ENCODE data around the gene CLPTM1L.

The CLPTM1L gene

DNA sequence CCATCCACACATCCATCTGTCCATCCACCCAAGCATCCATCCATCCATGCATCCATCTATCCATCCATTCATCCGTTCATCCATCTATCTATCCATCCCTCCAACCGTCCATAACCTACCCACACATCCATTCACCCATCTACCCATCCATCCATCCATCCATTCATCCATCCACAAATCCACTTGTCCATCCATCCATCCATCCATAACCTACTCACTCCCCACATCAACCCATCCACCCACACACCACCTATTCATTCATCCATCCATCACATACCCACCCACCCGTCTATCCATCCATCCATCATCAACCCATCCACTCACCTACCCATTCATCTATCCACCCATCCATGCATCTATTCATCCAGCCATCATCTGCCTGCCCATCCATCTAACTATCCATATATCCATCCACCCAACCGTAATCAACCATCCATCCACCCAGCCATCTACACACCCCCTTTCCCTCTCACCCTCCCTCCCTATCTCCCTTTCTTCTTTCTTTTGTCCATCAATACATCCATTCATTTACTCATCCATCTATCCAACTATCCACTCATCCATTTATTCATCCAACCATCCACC, 43.6 kb upstream of the CLPTM1L start:
- H3K36me3 ChIP-seq (replicated peaks in 1 of 2; ENCODE audit: control insufficient read depth in 2 of 2, insufficient read depth in 2 of 2, low read length in 2 of 2) = peaks cover 0 to 2% of the 10 kb centered on the region in 2 donors
- no peak overlapping the region for H2BK12ac ChIP-seq (ENCODE audit: low read length)
- no peak overlapping the region for H2BK15ac ChIP-seq (ENCODE audit: low read length)
- no peak overlapping the region for H3K27ac ChIP-seq (replicated peaks; ENCODE audit: low read length)
- H2BK120ac ChIP-seq (ENCODE audit: low read depth, low read length) = no peak overlapping the region
- peak overlapping the region in 1 of 2 donors; percentile 27 for H3K4me3 ChIP-seq (ENCODE audit: low read length in 2 of 2)
- no peak overlapping the region for H4K91ac ChIP-seq (ENCODE audit: low read depth, low read length, poor library complexity)
- H3K4me1 ChIP-seq (ENCODE audit: control insufficient read depth in 2 of 2, insufficient read depth in 1 of 2, low read depth in 1 of 2, low read length in 2 of 2) = peaks cover 6 to 10% of the 10 kb centered on the region in 2 donors
- H3K9me3 ChIP-seq (replicated peaks in 1 of 2; ENCODE audit: control insufficient read depth in 2 of 2, insufficient read depth in 1 of 2, low read depth in 1 of 2, low read length in 2 of 2) = no peaks in the 10 kb centered on the region
- no peak overlapping the region for H3K18ac ChIP-seq (ENCODE audit: low read length)
- H3K27me3 ChIP-seq (ENCODE audit: control insufficient read depth in 3 of 3, insufficient read depth in 3 of 3, low read depth in 1 of 3, low read length in 3 of 3) = peaks cover 11 to 81% (median 46%) of the 10 kb centered on the region in 3 experiments
- no peak overlapping the region for H3K14ac ChIP-seq (ENCODE audit: low read length)
- H3K23ac ChIP-seq (ENCODE audit: low read depth, low read length, poor library complexity) = no peak overlapping the region
- no peak overlapping the region for H3K4me2 ChIP-seq (ENCODE audit: insufficient read depth, low read length, poor library complexity, severe bottlenecking)
- no peak overlapping the region for H2BK5ac ChIP-seq (ENCODE audit: low read length)
- H3K79me1 ChIP-seq (ENCODE audit: low read depth, low read length) = no peaks in the 10 kb centered on the region
- H3K9ac ChIP-seq (ENCODE audit: low read depth, low read length, poor library complexity) = no peak overlapping the region
- no peak overlapping the region for H3K4ac ChIP-seq (ENCODE audit: low read length)
- no peak overlapping the region for H2AK5ac ChIP-seq (ENCODE audit: low read depth, low read length)
- H2AFZ ChIP-seq (ENCODE audit: low read length) = no peak overlapping the region
- no peak for DNase-seq (ENCODE audit: low spot score)
- 100% methylated on average over 2 to 3 of the region's 4 CpGs for WGBS, 2 donors (ENCODE audit: extremely low coverage in 2 of 2, insufficient read length in 2 of 2, insufficient replicate concordance in 1 of 2)
- H4K8ac ChIP-seq (ENCODE audit: low read depth, low read length) = no peak overlapping the region

DNA sequence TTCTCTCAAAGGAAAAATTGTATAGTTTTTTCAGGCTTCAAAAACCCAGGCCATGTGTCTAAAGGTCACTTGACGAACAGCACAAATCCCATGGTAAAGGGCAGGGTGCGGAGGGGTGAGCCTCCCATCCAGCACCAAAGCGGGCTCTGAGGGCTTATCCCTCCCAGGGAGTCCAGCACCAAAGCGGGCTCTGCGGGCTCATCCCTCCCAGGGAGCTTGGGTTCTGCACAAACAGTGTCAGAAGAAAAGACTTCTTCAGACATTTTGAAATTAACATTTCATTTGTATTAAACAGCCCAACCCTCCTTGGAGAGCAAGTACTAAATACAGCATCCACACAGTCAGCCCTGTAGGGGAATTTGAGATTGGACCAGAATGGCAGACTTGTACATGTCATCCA, 43.0 kb upstream of the CLPTM1L start:
- Histone ChIP-seq H3K4me1 (ENCODE audit: control insufficient read depth in 2 of 2, insufficient read depth in 1 of 2, low read depth in 1 of 2, low read length in 2 of 2) (peaks cover 6 to 10% of the 10 kb centered on the region in 2 donors), H3K9ac (ENCODE audit: low read depth, low read length, poor library complexity) (no peak overlapping the region), H4K91ac (ENCODE audit: low read depth, low read length, poor library complexity) (no peak overlapping the region), H3K79me1 (ENCODE audit: low read depth, low read length) (no peaks in the 10 kb centered on the region), H2BK15ac (ENCODE audit: low read length) (no peak overlapping the region), H3K4me2 (ENCODE audit: insufficient read depth, low read length, poor library complexity, severe bottlenecking) (no peak overlapping the region), H2AK5ac (ENCODE audit: low read depth, low read length) (no peak overlapping the region), H3K23ac (ENCODE audit: low read depth, low read length, poor library complexity) (no peak overlapping the region), H3K4ac (ENCODE audit: low read length) (no peak overlapping the region), H2BK120ac (ENCODE audit: low read depth, low read length) (no peak overlapping the region), H3K18ac (ENCODE audit: low read length) (no peak overlapping the region), H2BK12ac (ENCODE audit: low read length) (no peak overlapping the region), H2AFZ (ENCODE audit: low read length) (no peak overlapping the region), H3K14ac (ENCODE audit: low read length) (no peak overlapping the region), H4K8ac (ENCODE audit: low read depth, low read length) (no peak overlapping the region), H3K27me3 (ENCODE audit: control insufficient read depth in 3 of 3, insufficient read depth in 3 of 3, low read depth in 1 of 3, low read length in 3 of 3) (peaks cover 11 to 81% (median 49%) of the 10 kb centered on the region in 3 experiments), H3K9me3 (replicated peaks in 1 of 2; ENCODE audit: control insufficient read depth in 2 of 2, insufficient read depth in 1 of 2, low read depth in 1 of 2, low read length in 2 of 2) (no peaks in the 10 kb centered on the region), H2BK5ac (ENCODE audit: low read length) (no peak overlapping the region), H3K4me3 (ENCODE audit: low read length in 2 of 2) (no peak overlapping the region), H3K27ac (replicated peaks; ENCODE audit: low read length) (no peak overlapping the region), H3K36me3 (replicated peaks in 1 of 2; ENCODE audit: control insufficient read depth in 2 of 2, insufficient read depth in 2 of 2, low read length in 2 of 2) (peaks cover 0 to 2% of the 10 kb centered on the region in 2 donors)
- WGBS, 2 donors (ENCODE audit: extremely low coverage in 2 of 2, insufficient read length in 2 of 2, insufficient replicate concordance in 1 of 2) = no CpG with 5 or more reads among the region's 5 CpGs
- no peak for DNase-seq (ENCODE audit: low spot score)

DNA sequence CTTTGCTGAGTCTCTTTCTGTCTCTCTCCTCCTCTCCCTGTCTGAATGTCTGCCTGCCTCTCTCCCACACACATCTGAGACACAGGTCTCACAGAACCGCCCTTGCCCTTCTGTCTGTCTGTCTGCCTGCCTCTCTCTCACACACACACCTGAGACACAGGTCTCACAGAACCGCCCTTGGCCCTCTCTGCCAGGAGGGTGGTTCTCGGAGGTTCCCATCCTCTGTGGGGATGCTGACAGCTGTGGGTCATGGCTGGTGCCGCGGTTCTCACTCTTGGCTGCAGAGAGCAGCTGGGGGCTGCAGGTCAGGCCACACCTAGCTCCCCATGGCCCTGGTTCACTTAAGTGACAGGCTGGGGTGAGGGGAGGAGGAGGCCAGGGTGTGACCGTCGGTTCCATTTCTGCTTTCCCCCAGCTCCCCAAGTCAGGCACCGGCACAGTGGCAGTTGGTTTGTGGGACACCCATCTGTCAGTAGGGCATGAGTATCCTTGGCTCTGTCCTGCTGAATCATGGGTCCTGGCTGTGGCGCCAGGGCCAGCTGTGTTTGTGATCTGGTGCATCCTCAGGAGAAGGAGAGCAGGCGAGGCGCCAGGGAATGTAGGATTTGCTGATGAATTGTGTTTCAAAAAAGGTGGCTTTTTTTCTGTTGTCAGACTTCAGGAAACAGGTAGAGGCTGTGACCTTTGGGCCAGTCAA, 42.3 kb upstream of the CLPTM1L start:
- Histone ChIP-seq H3K79me1 (ENCODE audit: low read depth, low read length) (no peaks in the 10 kb centered on the region), H3K27ac (replicated peaks; ENCODE audit: low read length) (no peak overlapping the region), H3K27me3 (ENCODE audit: control insufficient read depth in 3 of 3, insufficient read depth in 3 of 3, low read depth in 1 of 3, low read length in 3 of 3) (peaks cover 11 to 79% (median 49%) of the 10 kb centered on the region in 3 experiments), H3K9me3 (replicated peaks in 1 of 2; ENCODE audit: control insufficient read depth in 2 of 2, insufficient read depth in 1 of 2, low read depth in 1 of 2, low read length in 2 of 2) (no peaks in the 10 kb centered on the region), H3K4me1 (ENCODE audit: control insufficient read depth in 2 of 2, insufficient read depth in 1 of 2, low read depth in 1 of 2, low read length in 2 of 2) (peaks cover 6 to 10% of the 10 kb centered on the region in 2 donors), H4K8ac (ENCODE audit: low read depth, low read length) (no peak overlapping the region), H3K4me2 (ENCODE audit: insufficient read depth, low read length, poor library complexity, severe bottlenecking) (no peak overlapping the region), H3K18ac (ENCODE audit: low read length) (peak overlapping the region; percentile 49), H3K9ac (ENCODE audit: low read depth, low read length, poor library complexity) (peak overlapping the region; percentile 12), H3K4me3 (ENCODE audit: low read length in 2 of 2) (no peak overlapping the region), H2AFZ (ENCODE audit: low read length) (peak overlapping the region; percentile 99), H3K14ac (ENCODE audit: low read length) (no peak overlapping the region), H2BK5ac (ENCODE audit: low read length) (no peak overlapping the region), H2BK120ac (ENCODE audit: low read depth, low read length) (no peak overlapping the region), H2BK15ac (ENCODE audit: low read length) (no peak overlapping the region), H4K91ac (ENCODE audit: low read depth, low read length, poor library complexity) (no peak overlapping the region), H3K4ac (ENCODE audit: low read length) (no peak overlapping the region), H3K23ac (ENCODE audit: low read depth, low read length, poor library complexity) (peak overlapping the region; percentile 89), H2BK12ac (ENCODE audit: low read length) (no peak overlapping the region), H2AK5ac (ENCODE audit: low read depth, low read length) (no peak overlapping the region), H3K36me3 (replicated peaks in 1 of 2; ENCODE audit: control insufficient read depth in 2 of 2, insufficient read depth in 2 of 2, low read length in 2 of 2) (peaks cover 0 to 2% of the 10 kb centered on the region in 2 donors)
- no peak for DNase-seq (ENCODE audit: low spot score)
- WGBS, 2 donors (ENCODE audit: extremely low coverage in 2 of 2, insufficient read length in 2 of 2, insufficient replicate concordance in 1 of 2) = no CpG with 5 or more reads among the region's 11 CpGs

DNA sequence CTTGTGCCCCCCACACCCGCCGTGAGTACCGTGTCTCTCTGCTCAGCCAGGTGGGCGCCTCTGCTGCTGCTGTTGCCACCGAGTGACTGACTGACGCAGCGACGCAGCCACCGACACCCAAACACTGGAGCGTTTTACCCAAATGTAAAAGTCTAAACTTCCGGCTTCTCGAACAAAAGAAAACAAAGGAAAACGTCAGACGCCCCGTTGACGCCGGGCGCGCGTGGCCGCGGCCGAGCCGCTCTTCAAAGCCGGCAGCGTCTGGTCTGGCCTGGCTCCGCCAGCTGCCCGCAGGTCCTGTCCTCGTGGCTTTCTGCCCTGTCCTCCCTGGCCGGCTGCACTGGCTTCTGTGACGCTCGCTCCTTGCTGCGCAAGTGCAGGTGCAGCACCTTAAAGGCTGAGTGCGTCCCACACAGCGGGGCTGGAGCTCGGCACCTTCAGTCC, 41.4 kb upstream of the CLPTM1L start:
- Histone ChIP-seq H3K27me3 (ENCODE audit: control insufficient read depth in 3 of 3, insufficient read depth in 3 of 3, low read depth in 1 of 3, low read length in 3 of 3) (peaks cover 11 to 79% (median 55%) of the 10 kb centered on the region in 3 experiments), H2BK12ac (ENCODE audit: low read length) (no peak overlapping the region), H4K8ac (ENCODE audit: low read depth, low read length) (no peak overlapping the region), H3K4ac (ENCODE audit: low read length) (no peak overlapping the region), H3K9me3 (replicated peaks in 1 of 2; ENCODE audit: control insufficient read depth in 2 of 2, insufficient read depth in 1 of 2, low read depth in 1 of 2, low read length in 2 of 2) (peaks cover 0 to 2% of the 10 kb centered on the region in 2 donors), H3K9ac (ENCODE audit: low read depth, low read length, poor library complexity) (peak overlapping the region; percentile 79), H3K23ac (ENCODE audit: low read depth, low read length, poor library complexity) (peak overlapping the region; percentile 82), H3K79me1 (ENCODE audit: low read depth, low read length) (peaks cover 2% of the 10 kb centered on the region), H3K14ac (ENCODE audit: low read length) (no peak overlapping the region), H3K4me1 (ENCODE audit: control insufficient read depth in 2 of 2, insufficient read depth in 1 of 2, low read depth in 1 of 2, low read length in 2 of 2) (peaks cover 6 to 10% of the 10 kb centered on the region in 2 donors), H3K4me3 (ENCODE audit: low read length in 2 of 2) (peak overlapping the region; percentile 60 to 77), H3K18ac (ENCODE audit: low read length) (peak overlapping the region; percentile 67), H2AK5ac (ENCODE audit: low read depth, low read length) (peak overlapping the region; percentile 46), H2AFZ (ENCODE audit: low read length) (peak overlapping the region; percentile 99), H2BK5ac (ENCODE audit: low read length) (no peak overlapping the region), H3K27ac (replicated peaks; ENCODE audit: low read length) (no peak overlapping the region), H3K4me2 (ENCODE audit: insufficient read depth, low read length, poor library complexity, severe bottlenecking) (peak overlapping the region; percentile 99), H2BK15ac (ENCODE audit: low read length) (peak overlapping the region; percentile 30), H3K36me3 (replicated peaks in 1 of 2; ENCODE audit: control insufficient read depth in 2 of 2, insufficient read depth in 2 of 2, low read length in 2 of 2) (peaks cover 0 to 3% of the 10 kb centered on the region in 2 donors), H4K91ac (ENCODE audit: low read depth, low read length, poor library complexity) (no peak overlapping the region), H2BK120ac (ENCODE audit: low read depth, low read length) (no peak overlapping the region)
- peak; percentile 48 for DNase-seq (ENCODE audit: low spot score)
- no CpG with 5 or more reads among the region's 36 CpGs for WGBS, 2 donors (ENCODE audit: extremely low coverage in 2 of 2, insufficient read length in 2 of 2, insufficient replicate concordance in 1 of 2)
